GM18499 (cell line): ENCODE measurements around the gene FIBP.

Source experiments
- ATAC-seq: cut with Tn5 transposase; IDR thresholded peaks from one replicate; pipeline ENCODE4 v1.9.1; 2021; ENCODE audit warnings: moderate number of reproducible peaks; ENCODE audit not compliant: insufficient read depth, unreplicated experiment

FIBP gene

GRCh38 chr11:65888163-65888814, at the start of gene FIBP:
Gene FIBP, minus strand, starts transcription at chr11:65888471. Its CDS starts 53 bp downstream, at chr11:65888418.
- no peak for ATAC-seq

- no peak for ATAC-seq
Observed at GRCh38 chr11:65937766-65938165, 49.5 kb upstream of the FIBP start.

- ATAC-seq: no peak
Observed at GRCh38 chr11:65934014-65934413, 45.7 kb upstream of the FIBP start.

- ATAC-seq: no peak
Observed at GRCh38 chr11:65932558-65932919, 44.3 kb upstream of the FIBP start.

GRCh38 chr11:65931773-65932557, 43.7 kb upstream of the FIBP start:
- no peak for ATAC-seq

GRCh38 chr11:65928667-65929066, 40.4 kb upstream of the FIBP start:
- no peak for ATAC-seq

- ATAC-seq: no peak
Observed at GRCh38 chr11:65927904-65928397, 39.7 kb upstream of the FIBP start.

- ATAC-seq: no peak
Observed at GRCh38 chr11:65925397-65925796, 37.1 kb upstream of the FIBP start.

GRCh38 chr11:65922565-65922964, 34.3 kb upstream of the FIBP start:
- no peak for ATAC-seq

GRCh38 chr11:65921876-65922275, 33.6 kb upstream of the FIBP start:
- ATAC-seq: no peak

- no peak for ATAC-seq
Observed at GRCh38 chr11:65921033-65921555, 32.8 kb upstream of the FIBP start.

GRCh38 chr11:65920372-65920802, 32.1 kb upstream of the FIBP start:
- no peak for ATAC-seq

- no peak for ATAC-seq
Observed at GRCh38 chr11:65919573-65920371, 31.5 kb upstream of the FIBP start.

- no peak for ATAC-seq
Observed at GRCh38 chr11:65919141-65919572, 30.9 kb upstream of the FIBP start, which contains the start of gene DRAP1. Gene DRAP1, plus strand, starts transcription at chr11:65919426. Its CDS starts 76 bp downstream, at chr11:65919502.

- no peak for ATAC-seq
Observed at GRCh38 chr11:65918211-65919140, 30.2 kb upstream of the FIBP start, which contains the start of gene C11orf68. Gene C11orf68, minus strand, starts transcription at chr11:65919062. Its CDS starts 31 bp downstream, at chr11:65919031.

GRCh38 chr11:65917434-65918210, 29.4 kb upstream of the FIBP start:
- ATAC-seq: no peak

GRCh38 chr11:65917077-65917433, 28.8 kb upstream of the FIBP start:
- ATAC-seq: no peak

GRCh38 chr11:65916391-65916790, 28.1 kb upstream of the FIBP start:
- ATAC-seq: no peak

GRCh38 chr11:65915821-65916251, 27.6 kb upstream of the FIBP start:
- no peak for ATAC-seq
